Gastrocnemius medialis (tissue), 4 donors: ENCODE results near the gene PPP1R12B.

Experiments
- POLR2A ChIP-seq, 2 donors: fragments of 450-650 bp; IDR thresholded peaks; one replicate each; pipeline ENCODE4 v1.6.1; 2017; ENCODE audit warnings: antibody characterized with exemption in 2 of 2, mild to moderate bottlenecking in 2 of 2, moderate library complexity in 2 of 2
- TF ChIP-seq, protein P1 (sequence below), 5 experiments: fragments of 450-650 bp in 3 of 5; fragments of 200-600 bp in 2 of 5; sonication (generic) in 2 of 5; IDR thresholded peaks in 4 of 5; conservative IDR thresholded peaks in 1 of 5; 1 replicate in 4 of 5; 2 replicates in 1 of 5; pipeline ENCODE4 v1.5.1; 2016 to 2019; ENCODE audit warnings: antibody characterized with exemption in 5 of 5, mild to moderate bottlenecking in 3 of 5, moderate library complexity in 3 of 5

DNA sequence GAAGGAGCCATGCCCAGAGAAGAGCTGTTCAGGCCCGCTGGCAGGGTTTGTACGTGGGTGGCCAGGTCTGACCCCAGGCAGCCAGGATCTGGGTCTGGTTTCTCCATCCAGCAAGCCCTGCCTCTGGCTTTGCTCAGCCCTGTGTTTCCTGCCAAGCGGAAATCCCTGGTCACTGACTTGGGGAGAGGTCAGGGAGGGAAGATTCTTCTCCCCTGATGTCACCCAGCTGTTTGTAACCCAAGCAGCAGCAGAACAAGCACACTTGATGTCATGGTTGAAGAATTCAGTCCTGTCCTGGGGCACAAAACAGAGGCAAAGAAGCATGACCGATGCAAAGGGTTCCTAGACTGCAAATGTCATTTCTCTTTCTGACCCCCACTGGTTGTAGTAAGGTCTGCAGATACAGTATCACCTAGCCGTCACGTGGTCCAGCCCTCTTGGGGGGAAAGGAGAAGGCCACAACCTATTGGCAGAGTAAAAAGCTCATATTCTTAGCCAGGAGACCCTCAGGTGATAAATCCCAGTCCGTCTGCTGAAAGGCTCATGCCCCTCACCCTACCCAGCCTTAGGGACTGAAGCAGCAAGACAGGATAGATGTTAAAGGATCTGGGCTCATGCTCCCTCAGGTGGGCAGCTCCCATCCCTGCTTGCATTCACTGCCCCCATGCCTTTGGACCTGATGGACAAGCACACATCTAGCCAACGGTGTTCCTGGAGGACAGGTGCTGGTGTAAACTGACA lies 240.9 kb downstream of the PPP1R12B start:
- TF ChIP-seq, protein P1, sequence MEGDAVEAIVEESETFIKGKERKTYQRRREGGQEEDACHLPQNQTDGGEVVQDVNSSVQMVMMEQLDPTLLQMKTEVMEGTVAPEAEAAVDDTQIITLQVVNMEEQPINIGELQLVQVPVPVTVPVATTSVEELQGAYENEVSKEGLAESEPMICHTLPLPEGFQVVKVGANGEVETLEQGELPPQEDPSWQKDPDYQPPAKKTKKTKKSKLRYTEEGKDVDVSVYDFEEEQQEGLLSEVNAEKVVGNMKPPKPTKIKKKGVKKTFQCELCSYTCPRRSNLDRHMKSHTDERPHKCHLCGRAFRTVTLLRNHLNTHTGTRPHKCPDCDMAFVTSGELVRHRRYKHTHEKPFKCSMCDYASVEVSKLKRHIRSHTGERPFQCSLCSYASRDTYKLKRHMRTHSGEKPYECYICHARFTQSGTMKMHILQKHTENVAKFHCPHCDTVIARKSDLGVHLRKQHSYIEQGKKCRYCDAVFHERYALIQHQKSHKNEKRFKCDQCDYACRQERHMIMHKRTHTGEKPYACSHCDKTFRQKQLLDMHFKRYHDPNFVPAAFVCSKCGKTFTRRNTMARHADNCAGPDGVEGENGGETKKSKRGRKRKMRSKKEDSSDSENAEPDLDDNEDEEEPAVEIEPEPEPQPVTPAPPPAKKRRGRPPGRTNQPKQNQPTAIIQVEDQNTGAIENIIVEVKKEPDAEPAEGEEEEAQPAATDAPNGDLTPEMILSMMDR (IDR thresholded peaks at IDR 0.05 in 4 of 5, conservative IDR thresholded peaks at IDR 0.05 in 1 of 5) = no peak
- no peak for TF ChIP-seq POLR2A (IDR thresholded peaks at IDR 0.05)
